DND-41 (cell line): ENCODE results near the gene NEDD4L.

Experiments
- ATAC-seq: fragments of 200-7000 bp; cut with Tn5 transposase; 3 replicates; pipeline ENCODE4 v1.9.1; 2021; ENCODE audit warnings: low read depth; ENCODE audit not compliant: insufficient read depth
- DNase-seq: peaks from one replicate; pipeline ENCODE4 v3.0.0-alpha.2; 2020
- H2AFZ ChIP-seq: 2 replicates; pipeline ENCODE4 v1.6.0; 2012; ENCODE audit warnings: low read depth, low read length
- H3K27ac ChIP-seq: 2 replicates; pipeline ENCODE4 v1.5.1; 2012; ENCODE audit warnings: low read length, inconsistent platforms
- H3K27me3 ChIP-seq: fragments of 200-600 bp; sonication (generic); 2 replicates; pipeline ENCODE4 v1.6.0; 2012; ENCODE audit warnings: low read length, mild to moderate bottlenecking, inconsistent platforms; ENCODE audit not compliant: insufficient read depth, poor library complexity
- H3K36me3 ChIP-seq: 2 replicates; pipeline ENCODE4 v1.5.1; 2012; ENCODE audit warnings: low read length, inconsistent platforms; ENCODE audit not compliant: insufficient read depth
- H3K4me1 ChIP-seq: 2 replicates; pipeline ENCODE4 v1.5.1; 2012; ENCODE audit warnings: mild to moderate bottlenecking, low read length; ENCODE audit not compliant: insufficient read depth
- H3K4me2 ChIP-seq: 2 replicates; pipeline ENCODE4 v1.6.0; 2012; ENCODE audit warnings: mild to moderate bottlenecking, moderate library complexity, low read length, inconsistent platforms; ENCODE audit not compliant: insufficient read depth
- H3K4me3 ChIP-seq, 2 experiments: fragments of 200-600 bp in 1 of 2; shearing (Covaris generic) in 1 of 2; 2 replicates each; pipeline ENCODE4 v1.5.1; 2012 to 2016; ENCODE audit warnings: inconsistent platforms in 2 of 2, low read length in 2 of 2, mild to moderate bottlenecking in 2 of 2, low read depth in 1 of 2, moderate library complexity in 1 of 2
- H3K79me2 ChIP-seq: 2 replicates; pipeline ENCODE4 v1.6.0; 2012; ENCODE audit warnings: low read length, inconsistent platforms; ENCODE audit not compliant: insufficient read depth
- H3K9ac ChIP-seq: 2 replicates; pipeline ENCODE4 v1.6.0; 2012; ENCODE audit warnings: low read depth, mild to moderate bottlenecking, inconsistent platforms, low read length, moderate library complexity
- H3K9me3 ChIP-seq: 2 replicates; pipeline ENCODE4 v1.5.1; 2012; ENCODE audit warnings: low read length, moderate library complexity, mild to moderate bottlenecking, inconsistent platforms; ENCODE audit not compliant: insufficient read depth, severe bottlenecking
- H4K20me1 ChIP-seq: 2 replicates; pipeline ENCODE4 v1.6.0; 2012; ENCODE audit warnings: low read length; ENCODE audit not compliant: insufficient read depth
- CTCF ChIP-seq: IDR thresholded peaks from 2 replicates; pipeline ENCODE4 v1.5.1; 2012; ENCODE audit warnings: borderline replicate concordance, low read length, moderate library complexity, mild to moderate bottlenecking; ENCODE audit not compliant: poor library complexity, severe bottlenecking; ENCODE audit errors: extremely low read depth
- EZH2 ChIP-seq: IDR thresholded peaks from 3 replicates; pipeline ENCODE4 v1.6.1; 2012; ENCODE audit warnings: borderline replicate concordance, low read depth, mild to moderate bottlenecking, moderate library complexity, low read length, inconsistent platforms; ENCODE audit not compliant: severe bottlenecking

Gene NEDD4L

GRCh38 chr18:58119819-58120218, 75.8 kb downstream of the NEDD4L start:
- Histone ChIP-seq H4K20me1 (peaks cover 3% of the 10 kb centered on the region; the same call in 1 of the 2 replicates), H3K79me2 (no peaks in the 10 kb centered on the region), H3K27ac (no peak overlapping the region), H3K9ac (no peak overlapping the region), H3K4me1 (no peaks in the 10 kb centered on the region), H3K27me3 (no peaks in the 10 kb centered on the region), H3K4me3 (no peak overlapping the region), H3K4me2 (no peak overlapping the region), H3K9me3 (no peaks in the 10 kb centered on the region), H2AFZ (no peak overlapping the region), H3K36me3 (no peaks in the 10 kb centered on the region)
- DNase-seq (no peak), ATAC-seq (no peak)
- TF ChIP-seq CTCF, result no peak
- TF ChIP-seq EZH2, result no peak

- peaks cover under 1% of the 10 kb centered on the region for H3K9me3 ChIP-seq
Observed at GRCh38 chr18:58124475-58124874, 80.4 kb downstream of the NEDD4L start.

GRCh38 chr18:58125183-58125582, 81.2 kb downstream of the NEDD4L start:
- Histone ChIP-seq H3K9me3 (peaks cover 2% of the 10 kb centered on the region), H3K4me3 (no peak overlapping the region), H3K36me3 (no peaks in the 10 kb centered on the region), H3K9ac (no peak overlapping the region), H3K4me1 (no peaks in the 10 kb centered on the region), H3K27ac (no peak overlapping the region), H2AFZ (no peak overlapping the region), H4K20me1 (no peaks in the 10 kb centered on the region), H3K79me2 (no peaks in the 10 kb centered on the region), H3K4me2 (no peak overlapping the region), H3K27me3 (no peaks in the 10 kb centered on the region)
- DNase-seq (no peak), ATAC-seq (no peak)
- no peak for TF ChIP-seq EZH2
- peak; percentile 8 for TF ChIP-seq CTCF

More at GRCh38 chr18:58124475-58124874, 80.4 kb downstream of the NEDD4L start:
- no peak for ATAC-seq
- no peak for DNase-seq
- TF ChIP-seq EZH2 (no peak), CTCF (no peak)
- no peaks in the 10 kb centered on the region for H3K27me3 ChIP-seq
- no peak overlapping the region for H2AFZ ChIP-seq
- no peak overlapping the region for H3K9ac ChIP-seq
- no peaks in the 10 kb centered on the region for H3K4me1 ChIP-seq
- H3K4me3 ChIP-seq, result no peak overlapping the region
- H3K79me2 ChIP-seq, result no peaks in the 10 kb centered on the region
- H3K4me2 ChIP-seq, result no peak overlapping the region
- H3K36me3 ChIP-seq, result no peaks in the 10 kb centered on the region
- no peak overlapping the region for H3K27ac ChIP-seq
- peaks cover 3% of the 10 kb centered on the region; the same call in 1 of the 2 replicates for H4K20me1 ChIP-seq

GRCh38 chr18:58125756-58126155, 81.7 kb downstream of the NEDD4L start:
- no peaks in the 10 kb centered on the region for H4K20me1 ChIP-seq
- H3K4me1 ChIP-seq, result no peaks in the 10 kb centered on the region
- no peak overlapping the region for H3K27ac ChIP-seq
- TF ChIP-seq CTCF, result no peak
- no peak for TF ChIP-seq EZH2
- no peaks in the 10 kb centered on the region for H3K79me2 ChIP-seq
- H3K36me3 ChIP-seq, result no peaks in the 10 kb centered on the region
- H3K4me3 ChIP-seq, result no peak overlapping the region
- DNase-seq (no peak), ATAC-seq (no peak)
- H3K27me3 ChIP-seq, result no peaks in the 10 kb centered on the region
- peaks cover 2% of the 10 kb centered on the region for H3K9me3 ChIP-seq
- H3K9ac ChIP-seq, result no peak overlapping the region
- no peak overlapping the region for H2AFZ ChIP-seq
- H3K4me2 ChIP-seq, result no peak overlapping the region
